ENCODE results near the gene CELF5. TPM values are rescaled to one million over a fixed set of nuclear protein-coding genes. Genes with fewer than 3 reads are reported as not detected.

Gene CELF5
- total and polyA plus RNA-seq, 10 of the 15 experiments (the other 5 are each of a cell fraction or from before 2014, with no cell fraction given) = 0.01 to 0.04 TPM; not detected in 8

DNA sequence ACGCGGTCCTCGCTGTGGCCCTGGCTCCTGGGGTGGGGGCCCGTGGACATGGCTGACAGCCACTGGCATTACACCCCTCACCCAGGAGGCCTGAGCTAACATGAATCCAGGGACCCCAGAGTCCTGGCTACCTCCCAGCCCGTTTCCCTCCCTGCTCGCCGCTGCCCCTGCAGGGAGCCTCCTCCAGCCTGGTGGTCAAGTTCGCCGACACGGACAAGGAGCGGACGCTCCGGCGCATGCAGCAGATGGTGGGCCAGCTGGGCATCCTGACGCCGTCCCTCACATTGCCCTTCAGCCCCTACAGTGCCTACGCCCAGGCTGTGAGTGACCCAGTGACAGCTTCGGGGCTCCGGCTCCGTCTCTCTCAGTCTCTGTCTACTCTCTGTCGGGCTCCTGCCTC lies 56.6 kb downstream of the CELF5 start (continued):
- TF ChIP-seq, protein P1, sequence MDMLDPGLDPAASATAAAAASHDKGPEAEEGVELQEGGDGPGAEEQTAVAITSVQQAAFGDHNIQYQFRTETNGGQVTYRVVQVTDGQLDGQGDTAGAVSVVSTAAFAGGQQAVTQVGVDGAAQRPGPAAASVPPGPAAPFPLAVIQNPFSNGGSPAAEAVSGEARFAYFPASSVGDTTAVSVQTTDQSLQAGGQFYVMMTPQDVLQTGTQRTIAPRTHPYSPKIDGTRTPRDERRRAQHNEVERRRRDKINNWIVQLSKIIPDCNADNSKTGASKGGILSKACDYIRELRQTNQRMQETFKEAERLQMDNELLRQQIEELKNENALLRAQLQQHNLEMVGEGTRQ (IDR thresholded peaks at IDR 0.05; ENCODE audit: borderline replicate concordance, low read depth, low read length) = no peak
- TF ChIP-seq, protein P2, sequence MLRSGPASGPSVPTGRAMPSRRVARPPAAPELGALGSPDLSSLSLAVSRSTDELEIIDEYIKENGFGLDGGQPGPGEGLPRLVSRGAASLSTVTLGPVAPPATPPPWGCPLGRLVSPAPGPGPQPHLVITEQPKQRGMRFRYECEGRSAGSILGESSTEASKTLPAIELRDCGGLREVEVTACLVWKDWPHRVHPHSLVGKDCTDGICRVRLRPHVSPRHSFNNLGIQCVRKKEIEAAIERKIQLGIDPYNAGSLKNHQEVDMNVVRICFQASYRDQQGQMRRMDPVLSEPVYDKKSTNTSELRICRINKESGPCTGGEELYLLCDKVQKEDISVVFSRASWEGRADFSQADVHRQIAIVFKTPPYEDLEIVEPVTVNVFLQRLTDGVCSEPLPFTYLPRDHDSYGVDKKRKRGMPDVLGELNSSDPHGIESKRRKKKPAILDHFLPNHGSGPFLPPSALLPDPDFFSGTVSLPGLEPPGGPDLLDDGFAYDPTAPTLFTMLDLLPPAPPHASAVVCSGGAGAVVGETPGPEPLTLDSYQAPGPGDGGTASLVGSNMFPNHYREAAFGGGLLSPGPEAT (IDR thresholded peaks at IDR 0.05; ENCODE audit: low read depth) = no peak

DNA sequence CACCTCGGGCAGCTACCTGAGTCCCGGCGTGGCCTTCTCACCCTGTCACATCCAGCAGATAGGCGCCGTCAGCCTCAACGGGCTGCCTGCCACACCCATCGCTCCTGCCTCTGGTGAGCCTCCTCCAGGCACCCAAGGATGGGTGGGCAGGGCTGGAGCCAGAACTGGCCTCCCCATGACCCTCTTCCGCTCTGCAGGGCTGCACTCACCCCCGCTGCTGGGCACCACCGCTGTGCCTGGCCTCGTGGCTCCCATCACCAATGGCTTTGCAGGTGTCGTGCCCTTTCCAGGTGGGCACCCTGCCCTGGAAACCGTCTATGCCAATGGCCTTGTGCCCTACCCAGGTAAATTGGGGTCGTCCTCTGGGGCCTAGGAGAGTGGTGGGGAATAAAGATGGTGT lies 57.7 kb downstream of the CELF5 start:
- RAD21 ChIA-PET (ENCODE audit: unreplicated experiment) = no interaction called here
- ATAC-seq (no peak), FAIRE-seq (no peak), DNase-seq (ENCODE audit: low read depth, low spot score) (no peak)
- H3K4me1 ChIP-seq (ENCODE audit: control insufficient read depth, insufficient read depth, low read length) = peaks cover 3% of the 10 kb centered on the region; the same call in 1 of the 2 replicates
- no peak overlapping the region for H3K4me2 ChIP-seq (ENCODE audit: control insufficient read depth, insufficient read depth)
- no peaks in the 10 kb centered on the region for H3K79me2 ChIP-seq (ENCODE audit: control insufficient read depth, insufficient read depth, low read length)
- POLR2A ChIA-PET = no interaction called here
- CTCF ChIA-PET = interaction anchor here (1.3 kb wide), 1 partner anchor 23 kb away, joined by 4 read pairs; no protein-coding TSS in a partner anchor
- H3K36me3 ChIP-seq (ENCODE audit: control insufficient read depth in 2 of 2, insufficient read depth in 2 of 2, low read length in 1 of 2) = no peaks in the 10 kb centered on the region
- intact Hi-C loops (cut with micrococcal nuclease; ENCODE audit: unreplicated experiment) = no loop called here
- H3K9me3 ChIP-seq (replicated peaks; ENCODE audit: control insufficient read depth, insufficient read depth, low read length) = no peaks in the 10 kb centered on the region; the same call in 2 of the 3 replicates
- H2AFZ ChIP-seq (ENCODE audit: control insufficient read depth, low read depth, low read length) = no peak overlapping the region
- H3K27me3 ChIP-seq (replicated peaks in 1 of 2; ENCODE audit: control insufficient read depth in 2 of 2, insufficient read depth in 2 of 2, low read length in 1 of 2) = no peaks in the 10 kb centered on the region
- H4K20me1 ChIP-seq (ENCODE audit: control insufficient read depth, insufficient read depth) = no peaks in the 10 kb centered on the region
- H3K9ac ChIP-seq (ENCODE audit: control insufficient read depth, insufficient read depth, low read length) = no peak overlapping the region
- H3K4me3 ChIP-seq = no peak overlapping the region
- 39% methylated on average over 14 of the region's 14 CpGs for WGBS (ENCODE audit: insufficient coverage, insufficient replicate concordance, low lambda C conversion rate, missing lambda C conversion rate)
- in situ Hi-C loops (cut with MboI) = no loop called here
- no peak overlapping the region for H3K27ac ChIP-seq (ENCODE audit: control insufficient read depth, insufficient read depth)
- no TSS peak for BruUV-seq (replicated peaks)
- SMC1A ChIA-PET (ENCODE audit: uncharacterized antibody, unreplicated experiment) = interaction anchor here (0.6 kb wide), 1 partner anchor 788 kb away, joined by 3 read pairs; no protein-coding TSS in a partner anchor
- TF ChIP-seq ATF7 (IDR thresholded peaks at IDR 0.05; ENCODE audit: low read depth) = no peak
- no peak for TF ChIP-seq EZH2 (IDR thresholded peaks at IDR 0.05; ENCODE audit: borderline replicate concordance, control insufficient read depth, low read depth, low read length)
- TF ChIP-seq, protein P3, sequence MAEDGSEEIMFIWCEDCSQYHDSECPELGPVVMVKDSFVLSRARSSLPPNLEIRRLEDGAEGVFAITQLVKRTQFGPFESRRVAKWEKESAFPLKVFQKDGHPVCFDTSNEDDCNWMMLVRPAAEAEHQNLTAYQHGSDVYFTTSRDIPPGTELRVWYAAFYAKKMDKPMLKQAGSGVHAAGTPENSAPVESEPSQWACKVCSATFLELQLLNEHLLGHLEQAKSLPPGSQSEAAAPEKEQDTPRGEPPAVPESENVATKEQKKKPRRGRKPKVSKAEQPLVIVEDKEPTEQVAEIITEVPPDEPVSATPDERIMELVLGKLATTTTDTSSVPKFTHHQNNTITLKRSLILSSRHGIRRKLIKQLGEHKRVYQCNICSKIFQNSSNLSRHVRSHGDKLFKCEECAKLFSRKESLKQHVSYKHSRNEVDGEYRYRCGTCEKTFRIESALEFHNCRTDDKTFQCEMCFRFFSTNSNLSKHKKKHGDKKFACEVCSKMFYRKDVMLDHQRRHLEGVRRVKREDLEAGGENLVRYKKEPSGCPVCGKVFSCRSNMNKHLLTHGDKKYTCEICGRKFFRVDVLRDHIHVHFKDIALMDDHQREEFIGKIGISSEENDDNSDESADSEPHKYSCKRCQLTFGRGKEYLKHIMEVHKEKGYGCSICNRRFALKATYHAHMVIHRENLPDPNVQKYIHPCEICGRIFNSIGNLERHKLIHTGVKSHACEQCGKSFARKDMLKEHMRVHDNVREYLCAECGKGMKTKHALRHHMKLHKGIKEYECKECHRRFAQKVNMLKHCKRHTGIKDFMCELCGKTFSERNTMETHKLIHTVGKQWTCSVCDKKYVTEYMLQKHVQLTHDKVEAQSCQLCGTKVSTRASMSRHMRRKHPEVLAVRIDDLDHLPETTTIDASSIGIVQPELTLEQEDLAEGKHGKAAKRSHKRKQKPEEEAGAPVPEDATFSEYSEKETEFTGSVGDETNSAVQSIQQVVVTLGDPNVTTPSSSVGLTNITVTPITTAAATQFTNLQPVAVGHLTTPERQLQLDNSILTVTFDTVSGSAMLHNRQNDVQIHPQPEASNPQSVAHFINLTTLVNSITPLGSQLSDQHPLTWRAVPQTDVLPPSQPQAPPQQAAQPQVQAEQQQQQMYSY (CRISPR knock-in tag; IDR thresholded peaks at IDR 0.05) = no peak
- TF ChIP-seq JUNB (IDR thresholded peaks at IDR 0.05) = no peak
- TF ChIP-seq NFXL1 (IDR thresholded peaks at IDR 0.05; ENCODE audit: borderline replicate concordance) = no peak
- TF ChIP-seq LARP7 (IDR thresholded peaks at IDR 0.05) = no peak
- TF ChIP-seq BRCA1 (IDR thresholded peaks at IDR 0.05; ENCODE audit: low read depth, low read length) = no peak
- TF ChIP-seq EGR1 (IDR thresholded peaks at IDR 0.05; ENCODE audit: borderline replicate concordance in 1 of 2, low read depth in 2 of 2, low read length in 2 of 2) = no peak
- TF ChIP-seq, protein P1 (IDR thresholded peaks at IDR 0.05; ENCODE audit: borderline replicate concordance, low read depth, low read length) = no peak
- TF ChIP-seq MEF2A (IDR thresholded peaks at IDR 0.05; ENCODE audit: insufficient read depth, low read depth, low read length) = no peak
- TF ChIP-seq MXI1 (IDR thresholded peaks at IDR 0.05; ENCODE audit: low read depth, low read length) = no peak
- TF ChIP-seq CBFB (IDR thresholded peaks at IDR 0.05; ENCODE audit: low read depth) = no peak
- no peak for TF ChIP-seq POLR2AphosphoS5 (IDR thresholded peaks at IDR 0.05; ENCODE audit: low read length)
- TF ChIP-seq RAD51 (IDR thresholded peaks at IDR 0.05) = no peak
- no peak for TF ChIP-seq NR2F1 (conservative IDR thresholded peaks at IDR 0.05)
- TF ChIP-seq TAF1 (IDR thresholded peaks at IDR 0.05; ENCODE audit: borderline replicate concordance, low read depth, low read length) = no peak
